Activated naive CD4-positive, alpha-beta T cell treated with anti-CD3 and anti-CD28 coated beads, Interleukin-2, amount 50 U/mL, for 24 hours (primary cell): ENCODE measurements around the gene RFC3.

Source experiments
- H3K27ac Mint-ChIP-seq: one replicate; pipeline ENCODE4 v1.8.0; 2021; ENCODE audit warnings: mild to moderate bottlenecking, mixed read lengths
- H3K27me3 Mint-ChIP-seq: one replicate; pipeline ENCODE4 v1.8.0; 2021; ENCODE audit warnings: mixed read lengths
- H3K36me3 Mint-ChIP-seq: one replicate; pipeline ENCODE4 v1.8.0; 2021; ENCODE audit warnings: mixed read lengths
- H3K4me1 Mint-ChIP-seq: one replicate; pipeline ENCODE4 v1.8.0; 2021; ENCODE audit warnings: mixed read lengths
- H3K4me3 Mint-ChIP-seq: one replicate; pipeline ENCODE4 v1.8.0; 2021; ENCODE audit warnings: mild to moderate bottlenecking, mixed read lengths
- H3K9me3 Mint-ChIP-seq: one replicate; pipeline ENCODE4 v1.8.0; 2021; ENCODE audit warnings: mixed read lengths

RFC3 gene

GRCh38 chr13:33871207-33872004, 53.5 kb downstream of the RFC3 start:
- Mint-ChIP-seq H3K36me3 (peaks cover 4% of the 10 kb centered on the region), H3K4me3 (no peak overlapping the region), H3K4me1 (no peaks in the 10 kb centered on the region), H3K27ac (no peak overlapping the region), H3K9me3 (no peaks in the 10 kb centered on the region), H3K27me3 (no peaks in the 10 kb centered on the region)

GRCh38 chr13:33872005-33872351, 54.0 kb downstream of the RFC3 start:
- Mint-ChIP-seq H3K9me3 (no peaks in the 10 kb centered on the region), H3K27ac (no peak overlapping the region), H3K36me3 (peaks cover 4% of the 10 kb centered on the region), H3K27me3 (no peaks in the 10 kb centered on the region), H3K4me1 (no peaks in the 10 kb centered on the region), H3K4me3 (no peak overlapping the region)

GRCh38 chr13:33873251-33873908, 55.4 kb downstream of the RFC3 start:
- Mint-ChIP-seq H3K9me3 (no peaks in the 10 kb centered on the region), H3K4me3 (no peak overlapping the region), H3K27me3 (no peaks in the 10 kb centered on the region), H3K4me1 (no peaks in the 10 kb centered on the region), H3K36me3 (peaks cover 1% of the 10 kb centered on the region), H3K27ac (no peak overlapping the region)

GRCh38 chr13:33874871-33875270, 56.9 kb downstream of the RFC3 start:
- Mint-ChIP-seq H3K36me3 (peaks cover 1% of the 10 kb centered on the region), H3K4me3 (no peak overlapping the region), H3K9me3 (no peaks in the 10 kb centered on the region), H3K4me1 (no peaks in the 10 kb centered on the region), H3K27me3 (no peaks in the 10 kb centered on the region), H3K27ac (no peak overlapping the region)

GRCh38 chr13:33875618-33876401, 57.9 kb downstream of the RFC3 start:
- Mint-ChIP-seq H3K4me3 (no peak overlapping the region), H3K9me3 (no peaks in the 10 kb centered on the region), H3K27me3 (no peaks in the 10 kb centered on the region), H3K27ac (no peak overlapping the region), H3K36me3 (peaks cover 1% of the 10 kb centered on the region), H3K4me1 (no peaks in the 10 kb centered on the region)

GRCh38 chr13:33876716-33877394, 58.9 kb downstream of the RFC3 start:
- no peak overlapping the region for H3K27ac Mint-ChIP-seq
- no peaks in the 10 kb centered on the region for H3K27me3 Mint-ChIP-seq
- peaks cover 6% of the 10 kb centered on the region for H3K36me3 Mint-ChIP-seq
- no peak overlapping the region for H3K4me3 Mint-ChIP-seq
- no peaks in the 10 kb centered on the region for H3K4me1 Mint-ChIP-seq
- no peaks in the 10 kb centered on the region for H3K9me3 Mint-ChIP-seq

- no peak overlapping the region for H3K27ac Mint-ChIP-seq
- no peaks in the 10 kb centered on the region for H3K9me3 Mint-ChIP-seq
- H3K4me1 Mint-ChIP-seq: no peaks in the 10 kb centered on the region
- H3K4me3 Mint-ChIP-seq: no peak overlapping the region
- H3K27me3 Mint-ChIP-seq: no peaks in the 10 kb centered on the region
- H3K36me3 Mint-ChIP-seq: peaks cover 8% of the 10 kb centered on the region
Measured at GRCh38 chr13:33879118-33879517, 61.2 kb downstream of the RFC3 start.

GRCh38 chr13:33882804-33883203, 64.9 kb downstream of the RFC3 start:
- H3K9me3 Mint-ChIP-seq: no peaks in the 10 kb centered on the region
- no peak overlapping the region for H3K27ac Mint-ChIP-seq
- peaks cover 10% of the 10 kb centered on the region for H3K36me3 Mint-ChIP-seq
- H3K4me1 Mint-ChIP-seq: no peaks in the 10 kb centered on the region
- no peaks in the 10 kb centered on the region for H3K27me3 Mint-ChIP-seq
- H3K4me3 Mint-ChIP-seq: no peak overlapping the region

GRCh38 chr13:33884531-33885220, 66.7 kb downstream of the RFC3 start:
- no peaks in the 10 kb centered on the region for H3K4me1 Mint-ChIP-seq
- H3K27me3 Mint-ChIP-seq: no peaks in the 10 kb centered on the region
- no peak overlapping the region for H3K4me3 Mint-ChIP-seq
- H3K36me3 Mint-ChIP-seq: peaks cover 10% of the 10 kb centered on the region
- no peak overlapping the region for H3K27ac Mint-ChIP-seq
- H3K9me3 Mint-ChIP-seq: no peaks in the 10 kb centered on the region
